ENCODE results near the gene CHKB. TPM values are rescaled to one million over a fixed set of nuclear protein-coding genes. Genes with fewer than 3 reads are reported as not detected.

CHKB gene
- total and polyA plus RNA-seq, 2 donors, result 65.6 to 299 TPM

DNA sequence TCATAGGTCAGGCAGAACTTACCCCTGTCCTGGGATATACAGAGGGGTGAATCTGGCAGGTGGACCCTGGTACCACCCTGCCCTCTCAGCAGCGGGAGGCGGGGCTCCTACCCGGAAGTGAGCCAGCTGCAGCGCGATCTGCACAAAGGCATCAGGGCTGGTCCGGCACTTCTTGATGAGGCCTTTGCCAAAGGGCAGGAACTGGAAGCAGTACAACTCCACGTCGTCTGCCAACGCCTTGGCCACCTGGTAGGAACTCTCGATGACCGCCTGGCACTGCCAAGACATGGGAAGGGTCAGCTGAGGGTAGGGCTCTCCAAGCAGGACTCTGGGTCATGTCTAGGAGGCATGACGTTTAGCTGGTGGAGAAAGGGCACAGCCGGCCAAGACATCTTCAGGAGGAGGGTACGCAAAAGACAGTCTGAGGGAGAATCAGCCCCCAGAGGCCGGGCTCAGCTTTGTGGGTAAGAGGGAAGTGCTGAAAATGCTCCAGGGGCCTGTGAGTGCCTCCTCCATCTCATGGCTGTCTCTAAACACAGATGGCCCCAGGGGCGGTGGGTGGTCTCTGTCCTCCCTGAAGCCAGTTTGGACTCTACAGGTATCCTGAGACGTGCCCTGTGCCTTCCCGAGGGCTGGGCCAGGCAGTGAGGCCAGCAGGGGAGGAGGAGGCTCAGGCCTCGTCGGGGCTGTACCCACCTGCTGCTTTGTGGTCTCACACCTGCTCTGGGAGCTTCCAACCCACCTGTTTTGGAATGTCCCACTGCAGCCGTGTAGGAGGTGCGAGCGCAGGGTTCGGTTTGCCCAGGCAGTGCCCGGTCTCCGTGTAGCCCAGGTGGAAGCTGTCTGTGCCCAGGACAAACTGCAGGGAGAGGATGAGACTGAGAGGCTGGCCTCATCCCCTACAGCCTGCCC lies 11.1 kb downstream of the CHKB start:
- Histone ChIP-seq H3K27ac (ENCODE audit: low read depth in 1 of 2, low read length in 1 of 2) (no peak overlapping the region), H3K4me3 (ENCODE audit: low read length in 2 of 2) (no peak overlapping the region), H3K4me1 (ENCODE audit: control insufficient read depth in 2 of 2, insufficient read depth in 2 of 2, low read length in 2 of 2) (no peaks in the 10 kb centered on the region), H3K27me3 (ENCODE audit: control insufficient read depth in 2 of 2, insufficient read depth in 1 of 2, low read length in 1 of 2) (peaks cover 0 to under 1% of the 10 kb centered on the region in 2 donors), H3K36me3 (ENCODE audit: control insufficient read depth in 2 of 2, insufficient read depth in 2 of 2, low read length in 1 of 2) (peaks cover 16 to 28% of the 10 kb centered on the region in 2 donors), H3K9me3 (ENCODE audit: control insufficient read depth in 2 of 2, insufficient read depth in 1 of 2, low read length in 1 of 2) (no peaks in the 10 kb centered on the region)
- WGBS, result 97% methylated on average over 26 of the region's 26 CpGs
- no peak for DNase-seq (ENCODE audit: low read depth in 6 of 9, low spot score in 9 of 9)

- no peak overlapping the region for H3K27ac ChIP-seq (ENCODE audit: low read depth in 1 of 2, low read length in 1 of 2)
- H3K4me3 ChIP-seq (ENCODE audit: low read length in 2 of 2), result no peak overlapping the region
- 98% methylated on average over 12 of the region's 12 CpGs for WGBS
- no peaks in the 10 kb centered on the region for H3K9me3 ChIP-seq (ENCODE audit: control insufficient read depth in 2 of 2, insufficient read depth in 1 of 2, low read length in 1 of 2)
- H3K36me3 ChIP-seq (ENCODE audit: control insufficient read depth in 2 of 2, insufficient read depth in 2 of 2, low read length in 1 of 2), result peaks cover 16 to 28% of the 10 kb centered on the region in 2 donors
- H3K4me1 ChIP-seq (ENCODE audit: control insufficient read depth in 2 of 2, insufficient read depth in 2 of 2, low read length in 2 of 2), result no peaks in the 10 kb centered on the region
- no peak for DNase-seq (ENCODE audit: low read depth in 6 of 9, low spot score in 9 of 9)
- no peaks in the 10 kb centered on the region for H3K27me3 ChIP-seq (ENCODE audit: control insufficient read depth in 2 of 2, insufficient read depth in 1 of 2, low read length in 1 of 2)
These were observed 11.8 kb downstream of the CHKB start for GRCh38 chr22:50570861-50571260.

GRCh38 chr22:50569896-50570535 lies 12.6 kb downstream of the CHKB start:
- Histone ChIP-seq H3K9me3 (ENCODE audit: control insufficient read depth in 2 of 2, insufficient read depth in 1 of 2, low read length in 1 of 2) (no peaks in the 10 kb centered on the region), H3K27ac (ENCODE audit: low read depth in 1 of 2, low read length in 1 of 2) (no peak overlapping the region), H3K4me3 (ENCODE audit: low read length in 2 of 2) (no peak overlapping the region), H3K27me3 (ENCODE audit: control insufficient read depth in 2 of 2, insufficient read depth in 1 of 2, low read length in 1 of 2) (peaks cover 0 to 3% of the 10 kb centered on the region in 2 donors), H3K36me3 (ENCODE audit: control insufficient read depth in 2 of 2, insufficient read depth in 2 of 2, low read length in 1 of 2) (peaks cover 16 to 28% of the 10 kb centered on the region in 2 donors), H3K4me1 (ENCODE audit: control insufficient read depth in 2 of 2, insufficient read depth in 2 of 2, low read length in 2 of 2) (no peaks in the 10 kb centered on the region)
- DNase-seq (ENCODE audit: low read depth in 6 of 9, low spot score in 9 of 9), result no peak
- WGBS, result 97% methylated on average over 13 of the region's 13 CpGs

- DNase-seq (ENCODE audit: low read depth in 6 of 9, low spot score in 9 of 9), result no peak
- Histone ChIP-seq H3K4me3 (ENCODE audit: low read length in 2 of 2) (no peak overlapping the region), H3K36me3 (ENCODE audit: control insufficient read depth in 2 of 2, insufficient read depth in 2 of 2, low read length in 1 of 2) (peaks cover 16 to 28% of the 10 kb centered on the region in 2 donors), H3K27me3 (ENCODE audit: control insufficient read depth in 2 of 2, insufficient read depth in 1 of 2, low read length in 1 of 2) (peaks cover 0 to 8% of the 10 kb centered on the region in 2 donors), H3K4me1 (ENCODE audit: control insufficient read depth in 2 of 2, insufficient read depth in 2 of 2, low read length in 2 of 2) (no peaks in the 10 kb centered on the region), H3K9me3 (ENCODE audit: control insufficient read depth in 2 of 2, insufficient read depth in 1 of 2, low read length in 1 of 2) (no peaks in the 10 kb centered on the region), H3K27ac (ENCODE audit: low read depth in 1 of 2, low read length in 1 of 2) (no peak overlapping the region)
- 97% methylated on average over 8 of the region's 8 CpGs for WGBS
These were observed 13.6 kb downstream of the CHKB start for GRCh38 chr22:50569041-50569459.

DNA sequence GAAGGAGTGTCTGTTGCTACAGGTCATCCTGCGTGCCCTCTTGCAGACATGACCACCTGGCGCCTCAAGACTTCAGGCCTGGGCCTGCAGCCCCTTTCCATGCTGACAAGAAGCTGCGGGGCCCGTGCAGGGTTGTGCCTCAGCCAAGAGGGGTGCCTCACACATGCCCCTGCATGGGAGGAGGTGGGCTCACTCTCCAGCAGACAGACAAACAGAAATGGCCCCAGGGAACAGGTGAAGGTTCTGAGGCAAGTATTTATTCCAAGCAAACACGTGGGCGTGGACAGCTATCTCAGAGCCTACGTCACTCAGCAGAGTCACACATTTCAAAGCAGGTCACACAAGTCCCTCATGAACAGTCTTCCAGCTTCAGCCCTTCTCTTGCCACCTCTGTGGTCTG lies 14.0 kb downstream of the CHKB start:
- WGBS, result 95% methylated on average over 7 of the region's 7 CpGs
- H3K27me3 ChIP-seq (ENCODE audit: control insufficient read depth in 2 of 2, insufficient read depth in 1 of 2, low read length in 1 of 2), result peaks cover 0 to 12% of the 10 kb centered on the region in 2 donors
- no peak for DNase-seq (ENCODE audit: low read depth in 6 of 9, low spot score in 9 of 9)
- peaks cover under 1% of the 10 kb centered on the region in 2 donors for H3K4me1 ChIP-seq (ENCODE audit: control insufficient read depth in 2 of 2, insufficient read depth in 2 of 2, low read length in 2 of 2)
- H3K9me3 ChIP-seq (ENCODE audit: control insufficient read depth in 2 of 2, insufficient read depth in 1 of 2, low read length in 1 of 2), result no peaks in the 10 kb centered on the region
- H3K36me3 ChIP-seq (ENCODE audit: control insufficient read depth in 2 of 2, insufficient read depth in 2 of 2, low read length in 1 of 2), result peaks cover 16 to 28% of the 10 kb centered on the region in 2 donors
- no peak overlapping the region for H3K4me3 ChIP-seq (ENCODE audit: low read length in 2 of 2)
- H3K27ac ChIP-seq (ENCODE audit: low read depth in 1 of 2, low read length in 1 of 2), result no peak overlapping the region

DNA sequence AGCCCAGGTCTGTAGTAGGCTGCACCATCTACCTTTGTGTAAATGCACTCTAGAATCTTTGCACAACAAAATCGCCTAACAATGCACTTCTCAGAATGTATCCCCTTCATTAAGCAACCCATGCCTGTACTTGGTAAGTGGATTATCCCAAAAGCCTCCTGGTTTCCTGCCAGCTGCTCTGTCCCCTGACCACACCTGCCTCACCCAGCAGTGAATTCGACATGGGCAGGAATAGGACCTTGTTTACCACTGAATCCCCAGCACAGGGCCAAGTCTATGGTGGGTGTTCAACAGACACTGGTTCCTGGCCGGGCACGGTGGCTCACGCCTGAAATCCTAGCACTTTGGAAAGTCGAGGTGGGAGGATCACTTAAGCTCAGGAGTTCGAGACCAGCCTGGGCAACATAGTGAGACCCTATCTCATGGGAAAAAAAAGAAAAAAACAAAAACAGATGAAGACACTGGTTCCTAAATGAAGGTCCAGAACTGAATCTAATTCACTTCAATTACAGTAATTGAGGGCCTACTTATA lies 14.9 kb downstream of the CHKB start:
- Histone ChIP-seq H3K4me1 (ENCODE audit: control insufficient read depth in 2 of 2, insufficient read depth in 2 of 2, low read length in 2 of 2) (peaks cover 3 to 6% of the 10 kb centered on the region in 2 donors), H3K4me3 (ENCODE audit: low read length in 2 of 2) (no peak overlapping the region), H3K27me3 (ENCODE audit: control insufficient read depth in 2 of 2, insufficient read depth in 1 of 2, low read length in 1 of 2) (peaks cover 0 to 20% of the 10 kb centered on the region in 2 donors), H3K9me3 (ENCODE audit: control insufficient read depth in 2 of 2, insufficient read depth in 1 of 2, low read length in 1 of 2) (no peaks in the 10 kb centered on the region), H3K36me3 (ENCODE audit: control insufficient read depth in 2 of 2, insufficient read depth in 2 of 2, low read length in 1 of 2) (peaks cover 11 to 20% of the 10 kb centered on the region in 2 donors), H3K27ac (ENCODE audit: low read depth in 1 of 2, low read length in 1 of 2) (no peak overlapping the region)
- no peak for DNase-seq (ENCODE audit: low read depth in 6 of 9, low spot score in 9 of 9)
- 96% methylated on average over 7 of the region's 7 CpGs for WGBS

DNA sequence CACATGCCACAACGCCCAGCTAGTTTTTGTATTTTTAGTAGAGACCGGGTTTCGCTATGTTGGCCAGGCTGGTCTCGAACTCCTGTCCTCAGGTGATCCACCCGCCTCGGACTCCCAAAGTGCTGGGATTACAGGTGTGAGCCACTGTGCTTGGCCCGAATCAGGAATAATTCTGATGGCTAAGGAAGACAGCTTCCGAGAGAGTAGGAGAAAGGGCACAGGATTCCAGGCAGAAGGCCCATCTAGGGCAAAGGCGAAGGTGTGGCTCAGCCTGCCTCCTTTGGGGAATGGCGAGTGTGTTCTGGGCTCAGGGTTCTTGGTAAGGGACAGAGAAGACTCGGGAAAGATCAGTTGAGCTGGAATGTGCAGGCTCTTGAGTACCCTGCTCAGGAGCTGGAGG lies 18.4 kb downstream of the CHKB start:
- Histone ChIP-seq H3K4me3 (ENCODE audit: low read length in 2 of 2) (no peak overlapping the region), H3K4me1 (ENCODE audit: control insufficient read depth in 2 of 2, insufficient read depth in 2 of 2, low read length in 2 of 2) (peaks cover 3 to 6% of the 10 kb centered on the region in 2 donors), H3K27me3 (ENCODE audit: control insufficient read depth in 2 of 2, insufficient read depth in 1 of 2, low read length in 1 of 2) (peaks cover 2 to 31% of the 10 kb centered on the region in 2 donors), H3K27ac (ENCODE audit: low read depth in 1 of 2, low read length in 1 of 2) (no peak overlapping the region), H3K36me3 (ENCODE audit: control insufficient read depth in 2 of 2, insufficient read depth in 2 of 2, low read length in 1 of 2) (peaks cover 3% of the 10 kb centered on the region in 2 donors), H3K9me3 (ENCODE audit: control insufficient read depth in 2 of 2, insufficient read depth in 1 of 2, low read length in 1 of 2) (no peaks in the 10 kb centered on the region)
- 94% methylated on average over 11 of the region's 11 CpGs for WGBS
- DNase-seq (ENCODE audit: low read depth in 6 of 9, low spot score in 9 of 9), result no peak

GRCh38 chr22:50563413-50564160 lies 19.1 kb downstream of the CHKB start:
- Histone ChIP-seq H3K36me3 (ENCODE audit: control insufficient read depth in 2 of 2, insufficient read depth in 2 of 2, low read length in 1 of 2) (peaks cover 0 to 2% of the 10 kb centered on the region in 2 donors), H3K4me3 (ENCODE audit: low read length in 2 of 2) (peak overlapping the region; percentile 47 to 50), H3K27me3 (ENCODE audit: control insufficient read depth in 2 of 2, insufficient read depth in 1 of 2, low read length in 1 of 2) (peaks cover 2 to 35% of the 10 kb centered on the region in 2 donors), H3K4me1 (ENCODE audit: control insufficient read depth in 2 of 2, insufficient read depth in 2 of 2, low read length in 2 of 2) (peaks cover 3 to 6% of the 10 kb centered on the region in 2 donors), H3K9me3 (ENCODE audit: control insufficient read depth in 2 of 2, insufficient read depth in 1 of 2, low read length in 1 of 2) (no peaks in the 10 kb centered on the region), H3K27ac (ENCODE audit: low read depth in 1 of 2, low read length in 1 of 2) (no peak overlapping the region)
- 52% methylated on average over 17 of the region's 17 CpGs for WGBS
- no peak for DNase-seq (ENCODE audit: low read depth in 6 of 9, low spot score in 9 of 9)

Data from thymus (tissue), 11 donors.